ENCODE measurements around the gene MAML2.

GRCh38 chr11:96205460-96205809, 137.6 kb downstream of the MAML2 start:
- TF ChIP-seq CTCF (IDR thresholded peaks at IDR 0.05; ENCODE audit: insufficient read depth, low read length) (no peak), POLR2AphosphoS5 (IDR thresholded peaks at IDR 0.05; ENCODE audit: low read depth) (no peak)

All from HL-60 (cell line).